Stimulated activated CD4-positive, alpha-beta T cell treated with anti-CD3 and anti-CD28 coated beads, Interleukin-4, amount 100 ng/mL, for 24 hours (primary cell): ENCODE data around the gene SDK1.

Source experiments
- DNase-seq: peaks from one replicate; pipeline ENCODE4 v3.0.0-alpha.2; 2020

The SDK1 gene

GRCh38 chr7:3965794-3966395 lies 664.8 kb downstream of the SDK1 start:
- no peak for DNase-seq

- no peak for DNase-seq
Observed at GRCh38 chr7:3968234-3968633, 667.2 kb downstream of the SDK1 start.

- DNase-seq, result no peak
Observed at GRCh38 chr7:3969286-3969685, 668.2 kb downstream of the SDK1 start.

- no peak for DNase-seq
Observed at GRCh38 chr7:3971323-3971722, 670.3 kb downstream of the SDK1 start.

- DNase-seq, result no peak
Observed at GRCh38 chr7:3973264-3973663, 672.2 kb downstream of the SDK1 start.

GRCh38 chr7:3974329-3974728 lies 673.3 kb downstream of the SDK1 start:
- no peak for DNase-seq

GRCh38 chr7:3975371-3975770 lies 674.3 kb downstream of the SDK1 start:
- no peak for DNase-seq

GRCh38 chr7:3977391-3977790 lies 676.3 kb downstream of the SDK1 start:
- DNase-seq, result no peak

GRCh38 chr7:3978839-3979238 lies 677.8 kb downstream of the SDK1 start:
- DNase-seq, result no peak

GRCh38 chr7:3979611-3980299 lies 678.7 kb downstream of the SDK1 start:
- no peak for DNase-seq

- no peak for DNase-seq
Observed at GRCh38 chr7:3980300-3980643, 679.2 kb downstream of the SDK1 start.

- DNase-seq, result no peak
Observed at GRCh38 chr7:3981281-3981680, 680.2 kb downstream of the SDK1 start.

GRCh38 chr7:3984456-3984855 lies 683.4 kb downstream of the SDK1 start:
- no peak for DNase-seq

- DNase-seq, result no peak
Observed at GRCh38 chr7:3986927-3987326, 685.9 kb downstream of the SDK1 start.

GRCh38 chr7:3987426-3987927 lies 686.4 kb downstream of the SDK1 start:
- DNase-seq, result no peak

GRCh38 chr7:3989723-3990122 lies 688.7 kb downstream of the SDK1 start:
- no peak for DNase-seq

GRCh38 chr7:3991731-3992231 lies 690.7 kb downstream of the SDK1 start:
- no peak for DNase-seq

- no peak for DNase-seq
Observed at GRCh38 chr7:3992841-3993240, 691.8 kb downstream of the SDK1 start.

GRCh38 chr7:3994764-3995163 lies 693.7 kb downstream of the SDK1 start:
- no peak for DNase-seq

- no peak for DNase-seq
Observed at GRCh38 chr7:3995187-3995586, 694.1 kb downstream of the SDK1 start.

GRCh38 chr7:3998060-3998459 lies 697.0 kb downstream of the SDK1 start:
- DNase-seq, result no peak

GRCh38 chr7:4000139-4000538 lies 699.1 kb downstream of the SDK1 start:
- DNase-seq, result no peak

GRCh38 chr7:4000934-4001333 lies 699.9 kb downstream of the SDK1 start:
- no peak for DNase-seq

GRCh38 chr7:4001742-4002141 lies 700.7 kb downstream of the SDK1 start:
- no peak for DNase-seq

GRCh38 chr7:4003503-4003902 lies 702.5 kb downstream of the SDK1 start:
- DNase-seq, result no peak
